ENCODE results near the gene OR6C68. TPM values are rescaled to one million over a fixed set of nuclear protein-coding genes. Genes with fewer than 3 reads are reported as not detected.
"Not testable (repeated sequence)": the region's sequence is repeated elsewhere in the genome, so short reads cannot be mapped to it uniquely, and the experiment has no call there.

The OR6C68 gene
- total RNA-seq: not detected

GRCh38 chr12:55492078-55492477 is at the start of gene OR6C68:
TSS of gene OR6C68 (plus strand) at chr12:55492378. CDS start at chr12:55492378, 0 bp downstream.
- DNase-seq: no peak

DNA sequence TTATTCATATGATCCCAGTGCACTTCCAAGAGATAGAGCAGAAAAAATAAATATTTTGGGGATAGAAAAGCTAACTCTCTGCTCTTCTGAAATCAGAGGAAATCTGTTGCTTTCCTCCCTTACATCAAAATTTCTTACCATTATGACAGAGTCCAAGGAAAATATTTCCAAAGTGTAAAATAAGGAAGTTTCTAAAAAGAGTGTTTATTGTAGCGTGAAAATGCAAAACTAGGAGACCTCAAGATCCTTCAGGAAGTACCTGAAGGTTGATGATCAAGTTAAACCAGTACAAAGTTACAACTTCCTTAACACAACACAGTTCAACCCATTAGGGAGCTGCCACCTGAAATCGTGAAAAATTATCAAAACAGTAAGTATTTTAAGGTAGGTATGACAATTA is 48.4 kb upstream of the OR6C68 start, which contains the start of gene OR6C2:
Gene OR6C2, plus strand, starts transcription at position 301 of the 400 bp plus-strand sequence. CDS start 8,138 bp downstream, outside the sequence.
- no peak for DNase-seq

DNA sequence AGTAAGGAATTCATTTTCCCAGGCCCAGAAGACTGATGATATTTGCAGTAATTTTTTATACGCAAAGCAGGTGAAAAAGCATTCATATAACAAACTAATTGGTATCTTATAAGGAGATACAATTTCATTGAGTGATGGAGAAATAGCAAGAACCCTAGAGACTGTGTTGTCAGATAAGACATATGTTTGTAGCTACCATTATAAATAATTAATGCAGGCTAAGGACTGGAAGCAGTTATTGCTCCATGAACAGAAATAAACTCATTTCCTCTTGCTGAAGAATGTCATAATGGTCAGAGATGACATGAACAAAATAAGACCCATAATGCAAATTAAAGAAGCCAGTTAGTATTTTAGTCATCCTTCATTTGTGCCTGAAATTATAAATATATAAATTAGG is 46.8 kb upstream of the OR6C68 start:
- no peak for DNase-seq

DNA sequence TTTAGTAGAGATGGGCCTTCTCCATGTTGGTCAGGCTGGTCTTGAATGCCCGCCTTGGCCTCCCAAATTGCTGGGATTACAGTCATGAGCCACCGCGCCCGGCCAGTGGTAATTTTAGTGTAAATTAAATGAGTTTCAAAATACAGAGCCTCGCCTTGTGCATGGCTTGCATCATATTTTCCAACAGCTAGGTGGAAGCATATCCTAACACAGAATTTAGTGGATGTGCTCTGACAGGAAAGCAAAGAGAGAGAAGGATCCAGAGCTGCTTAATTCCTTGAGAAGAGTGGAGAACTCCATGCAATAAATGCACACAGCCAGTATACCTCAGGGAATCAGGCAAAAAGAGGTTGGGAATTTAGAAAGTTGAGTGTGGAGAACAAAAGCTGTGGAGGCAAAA is 45.9 kb upstream of the OR6C68 start:
- no peak for DNase-seq

DNA sequence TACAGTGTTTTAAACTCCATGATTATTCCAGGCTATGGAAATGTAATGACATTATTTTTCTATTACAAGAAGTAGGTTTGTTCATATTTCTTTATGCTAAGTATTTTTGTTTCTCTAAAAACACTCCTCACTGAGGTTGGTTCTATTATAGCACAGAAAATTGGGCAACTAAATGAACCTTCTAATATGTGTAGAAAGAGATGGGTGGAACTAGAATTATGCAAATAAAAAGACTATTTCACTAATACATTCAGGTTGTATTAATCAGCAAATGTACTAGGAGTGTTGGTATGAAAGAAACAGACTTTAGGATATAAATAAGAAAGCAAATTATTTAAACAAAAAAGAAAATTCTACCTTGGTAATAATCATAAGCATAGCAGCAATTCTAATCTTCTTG is 43.4 kb upstream of the OR6C68 start:
- no peak for DNase-seq

DNA sequence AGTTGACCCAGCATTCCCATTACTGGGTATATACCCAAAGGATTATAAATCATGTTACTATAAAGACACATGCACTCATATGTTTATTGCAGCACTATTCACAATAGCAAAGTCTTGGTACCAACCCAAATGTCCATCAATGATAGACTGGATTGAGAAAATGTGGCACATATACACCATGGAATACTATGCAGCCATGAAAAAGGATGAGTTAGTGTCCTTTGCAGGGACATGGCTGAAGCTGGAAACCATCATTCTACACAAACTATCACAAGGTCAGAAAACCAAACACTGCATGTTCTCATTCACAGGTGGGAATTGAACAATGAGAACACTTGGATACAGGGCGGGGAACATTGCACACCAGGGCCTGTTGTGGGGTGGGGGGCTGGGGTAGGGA is 27.3 kb upstream of the OR6C68 start:
- DNase-seq: not testable (repeated sequence)

DNA sequence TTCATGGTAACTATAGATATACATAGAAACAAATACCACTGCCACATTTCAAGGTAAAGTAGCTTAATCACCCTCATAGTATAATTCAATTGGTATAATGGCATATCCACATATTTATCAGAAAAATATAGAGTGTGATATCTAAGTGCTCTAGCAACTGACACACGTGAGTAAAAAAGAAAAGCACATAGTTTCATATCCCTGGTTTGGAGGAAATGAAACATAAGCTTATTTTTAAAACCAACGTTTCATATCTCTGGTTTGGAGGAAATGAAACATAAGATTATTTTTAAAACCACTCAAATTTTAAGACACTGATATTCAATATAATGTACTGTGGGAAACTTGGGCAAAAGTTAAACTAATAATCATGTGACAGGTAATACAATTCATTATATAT is 24.3 kb upstream of the OR6C68 start:
- no peak for DNase-seq

GRCh38 chr12:55469291-55469690 is 22.9 kb upstream of the OR6C68 start:
- DNase-seq: no peak

GRCh38 chr12:55470088-55470829 is 21.9 kb upstream of the OR6C68 start, which contains the start of gene OR6C70:
TSS of gene OR6C70 (minus strand) at chr12:55470138. CDS start at chr12:55470138, 0 bp downstream.
- DNase-seq: no peak

GRCh38 chr12:55472264-55472663 is 19.9 kb upstream of the OR6C68 start:
- no peak for DNase-seq

- DNase-seq: not testable (repeated sequence)
Measured at GRCh38 chr12:55479136-55479535, 13.0 kb upstream of the OR6C68 start.

GRCh38 chr12:55484284-55484683 is 7.9 kb upstream of the OR6C68 start:
- not testable (repeated sequence) for DNase-seq

- DNase-seq: no peak
Measured at GRCh38 chr12:55495490-55495889, 3.3 kb downstream of the OR6C68 start.

DNA sequence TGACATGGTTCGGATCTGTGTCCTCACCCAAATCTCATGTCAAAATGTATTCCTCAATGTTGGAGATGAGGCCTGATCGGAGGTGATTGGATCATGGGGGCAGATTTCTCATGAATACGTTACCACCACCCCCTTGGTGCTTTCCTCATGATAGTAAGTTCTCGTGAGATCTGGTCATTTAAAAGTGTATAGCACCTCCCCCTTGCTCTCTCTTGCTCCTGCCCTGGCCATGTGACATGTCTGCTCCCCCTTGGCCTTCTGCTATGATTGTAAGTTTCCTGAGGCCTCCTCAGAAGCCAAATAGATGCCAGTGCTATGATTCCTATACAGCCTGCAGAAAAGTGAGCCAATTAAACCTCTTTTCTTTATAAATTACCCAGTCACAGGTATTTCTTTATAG is 7.1 kb downstream of the OR6C68 start:
- no peak for DNase-seq

- no peak for DNase-seq
Measured at GRCh38 chr12:55499810-55500252, 7.7 kb downstream of the OR6C68 start.

- no peak for DNase-seq
Measured at GRCh38 chr12:55501601-55502000, 9.4 kb downstream of the OR6C68 start.

- no peak for DNase-seq
Measured at GRCh38 chr12:55515696-55516095, 23.5 kb downstream of the OR6C68 start.

DNA sequence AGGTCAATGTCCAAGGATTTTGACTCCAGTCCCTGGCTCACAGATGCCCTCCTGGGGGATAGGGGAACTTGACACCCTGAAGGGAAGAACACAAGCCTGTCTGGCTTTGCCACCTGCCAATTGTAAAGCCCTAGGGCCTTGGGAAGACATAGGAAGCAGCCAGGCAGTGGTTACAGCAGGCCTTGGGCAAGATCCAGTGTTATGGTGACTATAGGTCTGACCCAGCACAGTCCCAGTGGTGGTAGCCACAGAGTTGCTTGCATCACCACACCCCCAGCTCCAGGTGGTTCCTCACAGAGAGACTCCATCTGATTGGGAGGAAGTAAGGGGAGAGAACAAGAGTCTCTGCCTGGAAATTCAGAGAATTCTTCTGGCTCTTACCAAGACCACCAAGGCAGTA is 24.2 kb downstream of the OR6C68 start:
- no peak for DNase-seq

All from effector CD4-positive, alpha-beta T cell (primary cell).